A549 treated with ZK216348 at 1 μM for 4 hours (cell line): ENCODE measurements around the gene ELF2. TPM values are rescaled to one million over a fixed set of nuclear protein-coding genes. Genes with fewer than 3 reads are reported as not detected.

Experiments
- total RNA-seq: library from RNA; stranded (reverse); fragments of 200-300 nt; extraction: Qiagen RNA extraction; gene quantifications from 5 replicates; pipeline ENCODE4 v1.2.3, GENCODE V29; 2022; ENCODE audit warnings: low read depth

Gene ELF2
- 10.0 to 17.4 TPM (median 11.2 TPM) in 5 replicates for total RNA-seq

DNA sequence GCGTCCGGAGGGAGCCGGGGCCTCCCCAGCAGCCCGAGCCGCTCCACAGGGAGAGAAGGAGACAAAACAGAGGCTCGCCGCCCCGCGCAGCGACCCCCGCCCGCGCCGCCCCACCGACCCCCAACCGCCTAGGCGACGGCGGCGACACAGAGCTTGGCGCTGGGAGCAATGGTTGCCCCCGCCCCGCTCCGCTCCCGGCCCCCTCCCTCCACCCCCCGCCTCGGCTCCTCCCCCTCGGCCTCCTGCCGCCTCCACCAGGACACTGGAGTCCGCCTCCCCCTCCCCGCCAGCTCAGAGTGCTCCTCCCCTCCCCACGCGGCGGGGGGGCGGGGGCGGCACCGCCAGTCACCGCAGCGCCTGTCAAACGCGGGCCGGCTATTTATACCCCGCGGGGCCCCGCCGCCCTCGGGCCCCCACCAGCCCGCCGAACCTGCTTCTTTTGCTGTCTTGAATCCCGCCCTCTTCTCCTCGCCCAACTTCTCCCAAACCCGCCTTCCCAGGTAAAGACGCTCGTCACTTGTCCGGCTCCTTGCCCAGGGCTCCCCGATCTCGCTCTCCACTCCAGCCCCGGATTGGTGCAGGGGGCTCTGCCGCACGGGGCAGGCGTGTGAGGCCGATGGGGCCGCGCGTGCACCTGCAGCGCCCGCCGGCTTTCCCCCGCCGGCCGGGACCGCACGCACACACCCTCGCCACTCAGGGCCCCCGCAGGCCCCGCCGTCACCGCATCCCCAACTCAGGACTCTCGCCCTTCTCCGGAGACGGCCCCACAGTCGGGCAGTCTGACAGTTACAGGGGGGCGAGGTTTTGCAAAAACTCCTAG lies at the start of gene ELF2:
Gene ELF2, minus strand, starts transcription at position 170 of the 820 bp plus-strand sequence. CDS start 39,517 bp downstream, outside the sequence.

DNA sequence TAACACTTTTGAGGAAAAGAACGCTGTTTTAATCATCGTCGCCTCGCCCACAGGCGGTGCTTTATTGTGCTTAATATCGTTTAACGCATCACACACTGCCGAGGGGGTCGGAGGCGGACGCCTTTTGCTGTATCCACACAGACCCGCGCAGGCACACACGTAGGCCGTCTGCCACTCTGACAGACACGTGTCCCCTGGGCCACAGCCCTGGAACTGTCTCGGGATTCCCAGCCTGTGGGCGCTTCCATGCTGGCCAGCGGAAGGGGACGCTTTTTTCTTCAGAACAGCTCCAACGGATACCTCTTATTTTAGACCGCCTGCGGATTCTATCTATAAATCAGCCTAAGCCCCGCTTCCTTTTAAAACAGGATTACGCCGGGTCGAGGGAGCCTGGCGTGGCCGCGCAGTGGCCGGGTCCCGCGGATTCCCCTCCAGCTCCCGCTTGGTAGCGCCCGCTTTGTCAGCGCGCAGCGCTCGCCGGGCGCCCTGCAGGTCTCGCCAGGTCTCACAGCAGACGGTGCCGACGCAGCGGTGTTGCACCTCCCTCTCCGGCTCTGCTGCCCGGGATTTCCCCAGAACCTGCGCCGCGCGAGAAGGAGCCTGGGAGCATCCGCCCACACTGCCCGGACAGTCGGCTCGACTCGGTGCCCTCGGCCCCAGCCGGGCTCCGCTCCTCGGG lies 161.6 kb downstream of the ELF2 start, which contains the start of gene NOCT:
Gene NOCT, plus strand, starts transcription at position 513 of the 679 bp plus-strand sequence. CDS start 201 bp downstream, outside the sequence.

Other genes with a start within 250 kb of the ELF2 start
- gene NOCT, start 161.4 kb downstream of the ELF2 start, total RNA-seq = 8.3 to 12.9 TPM (median 10.9 TPM) in 5 replicates
- gene MGARP, start 103.0 kb upstream of the ELF2 start, total RNA-seq = 0.58 to 1.1 TPM (median 0.68 TPM) in 5 replicates
- 21.3 to 38.6 TPM (median 28.3 TPM) in 5 replicates for gene NAA15, start 124.3 kb upstream of the ELF2 start, total RNA-seq
- gene NDUFC1, start 125.3 kb upstream of the ELF2 start, total RNA-seq = 67.1 to 81.5 TPM (median 71.0 TPM) in 5 replicates